ENCODE results near the gene MZF1. TPM values are rescaled to one million over a fixed set of nuclear protein-coding genes. Genes with fewer than 3 reads are reported as not detected.

Gene MZF1
- total and polyA plus RNA-seq, 9 of the 15 experiments (the other 6 are each of a cell fraction or from before 2014, with no cell fraction given) = 0.31 to 29.3 (median 11.5) TPM

- TF ChIP-seq ETS1 (conservative IDR thresholded peaks at IDR 0.05; ENCODE audit: control insufficient read depth, low read depth, low read length) = no peak
- TF ChIP-seq ZNF589 (CRISPR knock-in tag; IDR thresholded peaks at IDR 0.05; ENCODE audit: low read depth) = peak; percentile 69
- TF ChIP-seq THAP12 (CRISPR knock-in tag; IDR thresholded peaks at IDR 0.05) = no peak
- no peak for TF ChIP-seq CREB5 (CRISPR knock-in tag; IDR thresholded peaks at IDR 0.05)
- TF ChIP-seq ZNF77 (CRISPR knock-in tag; IDR thresholded peaks at IDR 0.05) = no peak
- 0 out of 2 replicates have a peak, but pooled peaks have one; percentile 24 for TF ChIP-seq TARDBP (IDR thresholded peaks at IDR 0.05)
- TF ChIP-seq, protein P1, sequence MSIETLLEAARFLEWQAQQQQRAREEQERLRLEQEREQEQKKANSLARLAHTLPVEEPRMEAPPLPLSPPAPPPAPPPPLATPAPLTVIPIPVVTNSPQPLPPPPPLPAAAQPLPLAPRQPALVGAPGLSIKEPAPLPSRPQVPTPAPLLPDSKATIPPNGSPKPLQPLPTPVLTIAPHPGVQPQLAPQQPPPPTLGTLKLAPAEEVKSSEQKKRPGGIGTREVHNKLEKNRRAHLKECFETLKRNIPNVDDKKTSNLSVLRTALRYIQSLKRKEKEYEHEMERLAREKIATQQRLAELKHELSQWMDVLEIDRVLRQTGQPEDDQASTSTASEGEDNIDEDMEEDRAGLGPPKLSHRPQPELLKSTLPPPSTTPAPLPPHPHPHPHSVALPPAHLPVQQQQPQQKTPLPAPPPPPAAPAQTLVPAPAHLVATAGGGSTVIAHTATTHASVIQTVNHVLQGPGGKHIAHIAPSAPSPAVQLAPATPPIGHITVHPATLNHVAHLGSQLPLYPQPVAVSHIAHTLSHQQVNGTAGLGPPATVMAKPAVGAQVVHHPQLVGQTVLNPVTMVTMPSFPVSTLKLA (conservative IDR thresholded peaks at IDR 0.05) = peak; percentile 24 to 48; a peak in 2 of 4 replicates
- peak; percentile 55 for TF ChIP-seq NCOA1 (IDR thresholded peaks at IDR 0.05; ENCODE audit: low read depth)
- TF ChIP-seq REST (IDR thresholded peaks at IDR 0.05; ENCODE audit: borderline replicate concordance) = no peak; the same call in 1 of the 2 replicates
- no peak for TF ChIP-seq REST (CRISPR knock-in tag; IDR thresholded peaks at IDR 0.05; ENCODE audit: low read depth)
- no peak for TF ChIP-seq DNMT1 (IDR thresholded peaks at IDR 0.05)
Measured at GRCh38 chr19:58584498-58585441, 11.6 kb upstream of the MZF1 start (continued).

Data from K562 (cell line).